Fibroblast of lung (primary cell): ENCODE data around the gene TMEM131L. TPM values are rescaled to one million over a fixed set of nuclear protein-coding genes. Genes with fewer than 3 reads are reported as not detected.
"Not testable (repeated sequence)": the region's sequence is repeated elsewhere in the genome, so short reads cannot be mapped to it uniquely, and the experiment has no call there.

ENCODE experiments used
- DNase-seq, 2 donors: peaks; one replicate each; pipeline versions ENCODE4 v3.0.0 to v3.0.0-alpha.2; 2010; ENCODE audit warnings: low read depth in 2 of 2
- H2AFZ ChIP-seq: 2 replicates; pipeline ENCODE4 v1.5.1; 2012; ENCODE audit warnings: low read length, control low read depth, inconsistent platforms
- H3K27ac ChIP-seq: 2 replicates; pipeline ENCODE4 v1.5.1; 2011; ENCODE audit warnings: low read length, control low read depth; ENCODE audit not compliant: insufficient read depth
- H3K27me3 ChIP-seq: 2 replicates; pipeline ENCODE4 v1.5.1; 2011; ENCODE audit warnings: mild to moderate bottlenecking, low read length; ENCODE audit not compliant: control insufficient read depth, insufficient read depth
- H3K36me3 ChIP-seq: 2 replicates; pipeline ENCODE4 v1.5.1; 2011; ENCODE audit warnings: low read length; ENCODE audit not compliant: control insufficient read depth, insufficient read depth
- H3K4me1 ChIP-seq: 2 replicates; pipeline ENCODE4 v1.5.1; 2011; ENCODE audit warnings: low read length; ENCODE audit not compliant: control insufficient read depth, insufficient read depth; ENCODE audit errors: extremely low read depth
- H3K4me2 ChIP-seq: 2 replicates; pipeline ENCODE4 v1.5.1; 2011; ENCODE audit warnings: low read length, control low read depth; ENCODE audit not compliant: insufficient read depth; ENCODE audit errors: extremely low read depth
- H3K4me3 ChIP-seq, 4 experiments: fragments of 200-600 bp in 1 of 4; sonication (generic) in 1 of 4; replicated peaks in 1 of 4; 2 replicates each; pipeline ENCODE4 v1.5.1; 2011 to 2016; ENCODE audit warnings: low read length in 4 of 4, low read depth in 3 of 4, mild to moderate bottlenecking in 3 of 4, control low read depth in 2 of 4, inconsistent platforms in 1 of 4, mixed read lengths in 1 of 4; ENCODE audit not compliant: insufficient read depth in 1 of 4; ENCODE audit errors: control extremely low read depth in 1 of 4
- H3K79me2 ChIP-seq: 2 replicates; pipeline ENCODE4 v1.5.1; 2012; ENCODE audit warnings: mild to moderate bottlenecking, low read length, inconsistent platforms; ENCODE audit not compliant: control insufficient read depth, insufficient read depth
- H3K9ac ChIP-seq: 2 replicates; pipeline ENCODE4 v1.5.1; 2011; ENCODE audit warnings: mild to moderate bottlenecking, low read length, control low read depth; ENCODE audit not compliant: insufficient read depth
- H3K9me3 ChIP-seq: 2 replicates; pipeline ENCODE4 v1.5.1; 2012; ENCODE audit warnings: low read depth, low read length; ENCODE audit not compliant: control insufficient read depth, insufficient read depth
- H4K20me1 ChIP-seq: 2 replicates; pipeline ENCODE4 v1.5.1; 2011; ENCODE audit warnings: low read length; ENCODE audit not compliant: control insufficient read depth, insufficient read depth; ENCODE audit errors: extremely low read depth
- EZH2 ChIP-seq: IDR thresholded peaks from 2 replicates; pipeline ENCODE4 v1.5.1; 2012; ENCODE audit warnings: low read length, control low read depth, mild to moderate bottlenecking; ENCODE audit errors: missing control alignments
- polyA plus RNA-seq, 2 donors: library from polyadenylated mRNA; depleted of rRNA in 1 of 2; stranded (reverse) in 1 of 2; unstranded in 1 of 2; fragments of >200 nt; gene quantifications; 2 replicates each; pipeline ENCODE4 v1.2.1, GENCODE V29; 2011 to 2012; ENCODE audit warnings: missing spikeins in 1 of 2
- total RNA-seq: library from RNA; depleted of rRNA; stranded (reverse); fragments of >200 nt; gene quantifications from 2 replicates; pipeline ENCODE4 v1.2.1, GENCODE V29; 2014
- TF ChIP-seq, protein P1 (sequence below), 2 donors: IDR thresholded peaks in 1 of 2; conservative IDR thresholded peaks in 1 of 2; 1 replicate in 1 of 2; 2 replicates in 1 of 2; pipeline ENCODE4 v1.5.1; 2011 to 2012; ENCODE audit warnings: low read length in 2 of 2, control low read depth in 1 of 2, inconsistent platforms in 1 of 2, low read depth in 1 of 2, mild to moderate bottlenecking in 1 of 2

Gene TMEM131L
- total and polyA plus RNA-seq, 2 donors (not counting 1 experiment from before 2014, with no cell fraction given), result 7.7 to 15.0 TPM

DNA sequence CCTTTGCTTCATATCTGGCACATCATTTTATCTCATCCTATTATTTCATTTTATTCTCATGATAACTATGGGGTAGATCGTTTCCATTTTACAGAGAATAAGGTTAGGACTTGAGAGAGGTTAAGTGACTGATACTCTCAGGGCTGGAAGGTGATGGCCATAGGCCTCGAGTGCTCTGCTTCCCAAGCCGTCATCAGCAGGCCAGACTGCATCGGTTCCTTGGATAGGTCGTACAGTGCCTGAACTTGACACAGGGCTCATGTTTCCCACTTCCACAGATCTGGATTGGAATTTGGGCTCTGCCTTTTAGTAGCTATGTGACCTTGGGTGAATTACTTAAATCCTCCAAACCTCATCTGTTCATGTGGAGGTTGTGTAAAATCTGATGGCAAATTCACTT, 81.4 kb downstream of the TMEM131L start:
- Histone ChIP-seq H3K9me3 (no peaks in the 10 kb centered on the region), H3K27ac (no peak overlapping the region), H3K4me1 (no peaks in the 10 kb centered on the region), H4K20me1 (no peaks in the 10 kb centered on the region), H3K36me3 (no peaks in the 10 kb centered on the region), H3K79me2 (no peaks in the 10 kb centered on the region), H2AFZ (no peak overlapping the region), H3K4me2 (no peak overlapping the region), H3K4me3 (no peak overlapping the region), H3K27me3 (no peaks in the 10 kb centered on the region), H3K9ac (no peak overlapping the region)
- TF ChIP-seq EZH2, result no peak
- TF ChIP-seq, protein P1, sequence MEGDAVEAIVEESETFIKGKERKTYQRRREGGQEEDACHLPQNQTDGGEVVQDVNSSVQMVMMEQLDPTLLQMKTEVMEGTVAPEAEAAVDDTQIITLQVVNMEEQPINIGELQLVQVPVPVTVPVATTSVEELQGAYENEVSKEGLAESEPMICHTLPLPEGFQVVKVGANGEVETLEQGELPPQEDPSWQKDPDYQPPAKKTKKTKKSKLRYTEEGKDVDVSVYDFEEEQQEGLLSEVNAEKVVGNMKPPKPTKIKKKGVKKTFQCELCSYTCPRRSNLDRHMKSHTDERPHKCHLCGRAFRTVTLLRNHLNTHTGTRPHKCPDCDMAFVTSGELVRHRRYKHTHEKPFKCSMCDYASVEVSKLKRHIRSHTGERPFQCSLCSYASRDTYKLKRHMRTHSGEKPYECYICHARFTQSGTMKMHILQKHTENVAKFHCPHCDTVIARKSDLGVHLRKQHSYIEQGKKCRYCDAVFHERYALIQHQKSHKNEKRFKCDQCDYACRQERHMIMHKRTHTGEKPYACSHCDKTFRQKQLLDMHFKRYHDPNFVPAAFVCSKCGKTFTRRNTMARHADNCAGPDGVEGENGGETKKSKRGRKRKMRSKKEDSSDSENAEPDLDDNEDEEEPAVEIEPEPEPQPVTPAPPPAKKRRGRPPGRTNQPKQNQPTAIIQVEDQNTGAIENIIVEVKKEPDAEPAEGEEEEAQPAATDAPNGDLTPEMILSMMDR (conservative IDR thresholded peaks at IDR 0.05 in 1 of 2, IDR thresholded peaks at IDR 0.05 in 1 of 2; ENCODE audit: low read depth in 1 of 2, low read length in 2 of 2), result no peak
- no peak for DNase-seq

DNA sequence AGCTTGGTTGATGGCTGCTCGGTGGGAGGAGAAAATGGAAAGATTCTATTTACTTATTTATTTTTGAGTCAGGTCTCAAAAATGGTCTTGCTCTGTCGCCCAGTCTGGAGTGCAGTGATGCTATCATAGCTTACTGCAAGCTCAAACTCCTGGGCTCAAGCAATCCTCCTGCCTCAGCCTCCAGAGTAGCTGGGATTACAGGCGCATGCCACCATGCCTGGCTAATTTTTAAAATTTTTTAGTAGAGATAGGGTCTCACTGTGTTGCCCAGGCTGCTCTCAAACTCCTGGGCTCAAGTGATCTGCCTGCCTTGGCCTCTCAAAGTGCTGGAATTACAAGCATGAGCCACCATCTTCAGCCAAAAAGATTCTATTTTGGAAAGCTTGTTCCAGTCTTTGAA, 82.7 kb downstream of the TMEM131L start:
- not testable (repeated sequence) for H3K4me1 ChIP-seq, H3K4me2 ChIP-seq, H3K79me2 ChIP-seq, H2AFZ ChIP-seq, DNase-seq, H4K20me1 ChIP-seq, H3K9me3 ChIP-seq, H3K27me3 ChIP-seq, H3K27ac ChIP-seq, H3K9ac ChIP-seq, H3K4me3 ChIP-seq, H3K36me3 ChIP-seq

DNA sequence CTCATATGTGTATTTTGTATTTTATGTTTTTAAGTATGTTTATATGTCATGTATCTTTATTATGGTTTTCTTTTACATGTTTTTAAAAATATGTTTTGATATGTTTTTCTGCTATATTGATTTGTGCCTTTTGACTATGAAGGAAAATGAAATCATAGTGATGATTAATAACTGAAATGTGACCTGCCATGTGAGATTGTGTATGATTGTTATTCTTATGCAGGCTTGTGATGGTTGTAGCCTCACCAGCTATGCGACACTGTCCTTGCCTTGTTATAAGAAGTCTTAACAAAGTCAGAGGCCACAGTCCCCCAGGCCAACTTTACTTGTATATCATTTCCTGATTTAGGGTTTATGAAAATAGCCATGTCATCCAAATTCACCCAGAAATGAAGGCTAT, 83.2 kb downstream of the TMEM131L start:
- TF ChIP-seq EZH2, result no peak
- TF ChIP-seq, protein P1 (conservative IDR thresholded peaks at IDR 0.05 in 1 of 2, IDR thresholded peaks at IDR 0.05 in 1 of 2; ENCODE audit: low read depth in 1 of 2, low read length in 2 of 2), result no peak

More for the DNA sequence above, 83.2 kb downstream of the TMEM131L start:
- Histone ChIP-seq H3K4me1 (no peaks in the 10 kb centered on the region), H3K79me2 (no peaks in the 10 kb centered on the region), H3K4me3 (no peak overlapping the region), H3K9me3 (no peaks in the 10 kb centered on the region), H4K20me1 (no peaks in the 10 kb centered on the region), H3K27ac (no peak overlapping the region), H2AFZ (no peak overlapping the region), H3K27me3 (no peaks in the 10 kb centered on the region), H3K4me2 (no peak overlapping the region), H3K36me3 (no peaks in the 10 kb centered on the region), H3K9ac (no peak overlapping the region)
- no peak for DNase-seq
